ENCODE data around the gene RPS28. TPM values are rescaled to one million over a fixed set of nuclear protein-coding genes. Genes with fewer than 3 reads are reported as not detected.
A peak's percentile ranks its signal among the peaks of the same experiment; 100 is the strongest.
"Not testable (repeated sequence)": the region's sequence is repeated elsewhere in the genome, so short reads cannot be mapped to it uniquely, and the experiment has no call there.

The RPS28 gene
- polyA plus RNA-seq, 1 experiment = 371 TPM

DNA sequence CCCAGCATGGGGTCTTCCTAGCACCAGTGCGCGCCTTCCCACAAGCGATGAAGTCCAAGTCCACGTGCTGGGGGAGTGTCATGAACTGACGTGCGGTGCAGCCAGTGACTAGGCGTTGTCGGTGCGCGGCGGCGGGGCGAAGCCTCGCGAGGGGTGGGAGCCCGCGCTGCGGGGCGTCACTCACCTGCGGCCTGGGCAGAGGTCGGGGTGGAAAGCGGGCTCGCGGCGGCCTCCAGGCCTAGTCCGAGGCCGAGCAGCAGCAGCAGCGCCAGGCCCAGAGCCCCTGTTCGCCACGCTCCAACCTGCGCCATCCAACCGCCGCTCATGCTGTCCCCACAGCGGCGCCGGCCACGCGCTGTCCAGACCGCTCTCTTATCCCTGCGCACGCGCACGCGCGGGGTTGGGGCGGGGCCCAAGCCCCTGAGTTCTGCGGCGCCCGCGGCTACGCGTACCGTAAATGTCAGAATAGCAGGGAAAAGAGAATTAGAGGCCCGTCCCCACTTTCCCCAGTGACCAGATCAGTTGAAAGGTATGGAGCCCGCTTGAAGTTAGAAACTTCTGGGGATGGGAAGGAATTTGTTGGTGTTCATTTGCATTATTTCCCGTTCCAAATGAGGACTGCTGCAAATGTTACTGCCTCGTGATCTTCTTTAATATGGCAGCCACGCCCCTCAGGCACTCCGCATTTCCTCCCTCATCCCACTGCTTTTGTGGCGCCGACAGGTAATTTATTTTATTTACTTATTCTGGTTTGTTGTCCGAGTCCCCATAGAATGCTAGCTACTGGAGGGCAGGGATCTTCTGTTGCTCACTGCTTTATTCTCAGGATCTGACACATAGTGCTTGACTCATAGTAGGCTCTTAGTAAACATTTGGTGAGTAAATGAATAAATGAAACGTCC is 13.1 kb upstream of the RPS28 start, which contains the start of gene CD320:
TSS of gene CD320 (minus strand) at position 394 of the 902 bp plus-strand sequence. CDS start at position 326, 68 bp downstream.
- Histone ChIP-seq H3K4me3 (ENCODE audit: low read depth, low read length) (peak within 1 kb of the TSS; percentile 60), H3K36me3 (ENCODE audit: control insufficient read depth, insufficient read depth, low read length) (peaks cover 10% of the 10 kb centered on the region), H3K27me3 (ENCODE audit: control insufficient read depth, insufficient read depth, low read length) (no peaks in the 10 kb centered on the region)
- TF ChIP-seq CTCF (IDR thresholded peaks at IDR 0.05; ENCODE audit: insufficient read depth, low read depth, low read length) = no peak
- peak; percentile 26 for DNase-seq (ENCODE audit: low read depth)
- ChIA-PET POLR2A (no interaction called here), CTCF (no interaction called here)

DNA sequence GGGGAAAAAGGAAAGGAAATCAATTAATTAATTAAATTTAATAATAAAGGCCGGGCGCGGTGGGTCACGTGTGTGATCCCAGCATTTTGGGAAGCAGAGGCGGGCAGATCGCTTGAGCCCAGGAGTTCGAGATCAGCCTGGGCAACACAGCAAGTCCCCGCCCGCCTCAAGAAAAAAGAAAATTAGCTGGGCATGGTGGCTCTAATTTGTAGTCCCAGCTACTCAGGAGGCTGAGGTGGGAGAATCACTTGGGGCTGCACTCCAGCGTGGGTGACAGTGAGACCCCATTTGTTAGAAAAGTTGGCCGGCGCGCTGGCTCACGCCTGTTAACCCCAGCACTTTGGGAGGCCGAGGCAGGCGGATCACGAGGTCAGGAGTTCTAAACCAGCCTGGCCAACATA is 12.4 kb upstream of the RPS28 start:
- Histone ChIP-seq H3K36me3 (ENCODE audit: control insufficient read depth, insufficient read depth, low read length) (peaks cover 13% of the 10 kb centered on the region), H3K4me3 (ENCODE audit: low read depth, low read length) (peak overlapping the region; percentile 60; the same call in 1 of the 2 replicates), H3K27me3 (ENCODE audit: control insufficient read depth, insufficient read depth, low read length) (no peaks in the 10 kb centered on the region)
- DNase-seq (ENCODE audit: low read depth) = no peak
- CTCF ChIA-PET = no interaction called here
- POLR2A ChIA-PET = no interaction called here
- TF ChIP-seq CTCF (IDR thresholded peaks at IDR 0.05; ENCODE audit: insufficient read depth, low read depth, low read length) = no peak

GRCh38 chr19:8310342-8311055 is 10.8 kb upstream of the RPS28 start:
- ChIA-PET POLR2A (no interaction called here), CTCF (interaction anchor here (1.3 to 1.4 kb wide), 2 partner anchors 11 to 44 kb away, joined by 3 to 4 read pairs; partner anchors contain the start of genes NDUFA7 and RPS28)
- DNase-seq (ENCODE audit: low read depth) = no peak
- TF ChIP-seq CTCF (IDR thresholded peaks at IDR 0.05; ENCODE audit: insufficient read depth, low read depth, low read length) = no peak
- Histone ChIP-seq H3K4me3 (ENCODE audit: low read depth, low read length) (no peak overlapping the region), H3K36me3 (ENCODE audit: control insufficient read depth, insufficient read depth, low read length) (peaks cover 15% of the 10 kb centered on the region), H3K27me3 (ENCODE audit: control insufficient read depth, insufficient read depth, low read length) (no peaks in the 10 kb centered on the region)

DNA sequence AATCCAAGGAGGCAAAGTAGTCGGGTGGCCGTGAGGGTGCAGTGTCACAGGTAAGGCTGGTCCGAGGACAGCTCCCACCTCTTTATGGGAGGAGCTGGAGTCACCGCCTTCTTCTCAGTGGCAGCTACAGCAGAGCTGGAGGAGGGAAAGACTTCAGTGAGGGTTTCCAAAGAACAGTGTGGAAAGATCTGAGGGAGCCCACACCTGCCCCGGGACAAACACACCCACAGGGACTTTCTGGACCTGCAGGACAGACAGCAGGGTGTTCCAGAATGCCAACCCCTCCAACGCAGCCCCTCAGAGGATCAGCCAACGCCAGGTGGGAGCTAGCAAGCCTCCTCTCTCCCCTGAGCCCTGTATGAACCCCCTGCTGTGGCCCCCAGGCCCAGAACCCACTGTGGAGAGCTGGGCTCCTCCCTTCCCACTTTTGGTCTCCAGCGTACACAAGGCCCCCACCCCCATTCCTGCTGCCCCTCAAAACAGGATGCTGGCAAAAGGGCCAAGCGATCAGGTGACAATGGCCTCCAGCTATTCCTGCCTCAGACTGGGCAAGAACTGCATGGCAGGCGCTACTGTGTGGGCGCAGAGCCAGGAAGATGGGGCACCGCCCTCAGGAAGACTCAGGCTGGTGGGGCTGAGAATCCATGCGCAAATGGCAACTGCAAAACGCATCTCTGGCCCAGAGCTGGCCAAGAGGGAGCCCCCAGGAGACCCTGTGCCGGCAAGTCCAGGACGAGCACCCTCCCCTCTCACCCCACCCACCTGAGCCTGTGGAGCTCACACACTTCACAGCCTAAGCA is 9.6 kb upstream of the RPS28 start:
- POLR2A ChIA-PET = no interaction called here
- no peak for DNase-seq (ENCODE audit: low read depth)
- no peaks in the 10 kb centered on the region for H3K27me3 ChIP-seq (ENCODE audit: control insufficient read depth, insufficient read depth, low read length)
- no peak overlapping the region for H3K4me3 ChIP-seq (ENCODE audit: low read depth, low read length)
- CTCF ChIA-PET = interaction anchor here (1.3 kb wide), 1 partner anchor 43 kb away, joined by 3 read pairs; no protein-coding TSS in a partner anchor
- TF ChIP-seq CTCF (IDR thresholded peaks at IDR 0.05; ENCODE audit: insufficient read depth, low read depth, low read length) = no peak
- H3K36me3 ChIP-seq (ENCODE audit: control insufficient read depth, insufficient read depth, low read length) = peaks cover 18% of the 10 kb centered on the region

DNA sequence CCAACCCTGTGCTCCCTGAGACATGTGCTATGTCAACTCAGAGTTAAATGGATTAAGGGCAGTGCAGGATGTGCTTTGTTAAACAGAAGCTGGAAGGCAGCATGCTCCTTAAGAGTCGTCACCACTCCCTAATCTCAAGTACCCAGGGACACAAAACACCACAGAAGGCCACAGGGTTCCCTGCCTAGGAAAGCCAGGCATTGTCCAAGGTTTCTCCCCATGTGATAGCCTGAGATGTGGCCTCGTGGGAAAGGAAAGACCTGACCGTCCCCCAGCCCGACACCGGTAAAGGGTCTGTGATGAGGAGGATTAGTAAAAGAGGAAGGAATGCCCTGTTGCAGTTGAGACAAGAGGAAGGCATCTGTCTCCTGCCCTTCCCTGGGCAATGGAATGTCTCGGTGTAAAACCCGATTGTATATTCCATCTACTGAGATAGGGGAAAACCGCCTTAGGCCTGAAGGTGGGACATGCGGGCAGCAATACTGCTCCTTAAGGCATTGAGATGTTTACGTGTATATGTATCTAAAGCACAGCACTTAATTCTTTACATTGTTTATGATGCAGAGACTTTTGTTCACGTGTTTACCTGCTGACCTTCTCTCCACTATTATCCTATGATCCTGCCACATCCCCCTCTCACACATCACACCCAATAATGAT is 6.2 kb upstream of the RPS28 start:
- CTCF ChIA-PET; DNase-seq (ENCODE audit: low read depth); POLR2A ChIA-PET; H3K27me3 ChIP-seq (ENCODE audit: control insufficient read depth, insufficient read depth, low read length); H3K4me3 ChIP-seq (ENCODE audit: low read depth, low read length): not testable (repeated sequence)
- peaks cover 16% of the 10 kb centered on the region for H3K36me3 ChIP-seq (ENCODE audit: control insufficient read depth, insufficient read depth, low read length)
